GM13976 (cell line): ENCODE data around the gene PBX1.

ENCODE experiments used
- DNase-seq: peaks from one replicate; pipeline ENCODE4 v3.0.0; 2012; ENCODE audit warnings: low spot score
- in situ Hi-C: fragments of 300-500 bp; cut with MboI; formaldehyde crosslinking; loops from one replicate; pipeline ENCODE4 v1.12.0; 2022; ENCODE audit warnings: low sequenced_read_pairs, mixed read lengths, inconsistent platforms; ENCODE audit not compliant: unreplicated experiment
- TF ChIP-seq, protein P1 (sequence below): IDR thresholded peaks from 2 replicates; pipeline ENCODE4 v1.5.1; 2012; ENCODE audit warnings: borderline replicate concordance, mild to moderate bottlenecking; ENCODE audit not compliant: insufficient read depth; ENCODE audit errors: extremely low read depth, missing control alignments, control extremely low read depth

PBX1 gene

DNA sequence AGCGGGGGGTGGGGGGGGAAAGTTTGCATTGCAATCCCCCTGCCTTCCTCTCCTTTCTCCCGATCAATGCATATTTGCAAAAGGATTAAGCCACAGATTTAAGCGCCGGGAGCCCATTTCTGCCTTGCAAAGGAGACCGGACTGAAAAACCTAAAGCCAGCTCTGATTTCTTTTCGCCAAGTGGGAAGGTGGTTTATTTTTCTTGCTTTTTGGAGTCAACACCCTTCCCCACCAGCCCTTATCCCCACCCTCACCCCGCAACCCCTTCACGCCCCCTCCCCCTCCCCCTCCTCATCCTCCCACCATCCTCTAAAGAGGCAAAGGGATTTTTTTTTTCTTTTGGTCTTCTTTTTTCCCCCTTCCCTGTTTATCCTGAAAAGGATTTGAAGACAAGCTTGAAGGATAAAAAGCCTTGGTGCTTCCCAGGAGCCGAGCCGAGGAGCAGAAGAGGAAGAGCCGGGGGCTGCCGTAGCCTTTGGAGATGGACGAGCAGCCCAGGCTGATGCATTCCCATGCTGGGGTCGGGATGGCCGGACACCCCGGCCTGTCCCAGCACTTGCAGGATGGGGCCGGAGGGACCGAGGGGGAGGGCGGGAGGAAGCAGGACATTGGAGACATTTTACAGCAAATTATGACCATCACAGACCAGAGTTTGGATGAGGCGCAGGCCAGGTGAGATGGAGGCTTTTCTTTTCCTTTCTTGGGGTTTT is 513 bp downstream of the PBX1 start:
- no peak for DNase-seq
- in situ Hi-C loops: no loop called here
- TF ChIP-seq, protein P1, sequence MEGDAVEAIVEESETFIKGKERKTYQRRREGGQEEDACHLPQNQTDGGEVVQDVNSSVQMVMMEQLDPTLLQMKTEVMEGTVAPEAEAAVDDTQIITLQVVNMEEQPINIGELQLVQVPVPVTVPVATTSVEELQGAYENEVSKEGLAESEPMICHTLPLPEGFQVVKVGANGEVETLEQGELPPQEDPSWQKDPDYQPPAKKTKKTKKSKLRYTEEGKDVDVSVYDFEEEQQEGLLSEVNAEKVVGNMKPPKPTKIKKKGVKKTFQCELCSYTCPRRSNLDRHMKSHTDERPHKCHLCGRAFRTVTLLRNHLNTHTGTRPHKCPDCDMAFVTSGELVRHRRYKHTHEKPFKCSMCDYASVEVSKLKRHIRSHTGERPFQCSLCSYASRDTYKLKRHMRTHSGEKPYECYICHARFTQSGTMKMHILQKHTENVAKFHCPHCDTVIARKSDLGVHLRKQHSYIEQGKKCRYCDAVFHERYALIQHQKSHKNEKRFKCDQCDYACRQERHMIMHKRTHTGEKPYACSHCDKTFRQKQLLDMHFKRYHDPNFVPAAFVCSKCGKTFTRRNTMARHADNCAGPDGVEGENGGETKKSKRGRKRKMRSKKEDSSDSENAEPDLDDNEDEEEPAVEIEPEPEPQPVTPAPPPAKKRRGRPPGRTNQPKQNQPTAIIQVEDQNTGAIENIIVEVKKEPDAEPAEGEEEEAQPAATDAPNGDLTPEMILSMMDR: no peak

DNA sequence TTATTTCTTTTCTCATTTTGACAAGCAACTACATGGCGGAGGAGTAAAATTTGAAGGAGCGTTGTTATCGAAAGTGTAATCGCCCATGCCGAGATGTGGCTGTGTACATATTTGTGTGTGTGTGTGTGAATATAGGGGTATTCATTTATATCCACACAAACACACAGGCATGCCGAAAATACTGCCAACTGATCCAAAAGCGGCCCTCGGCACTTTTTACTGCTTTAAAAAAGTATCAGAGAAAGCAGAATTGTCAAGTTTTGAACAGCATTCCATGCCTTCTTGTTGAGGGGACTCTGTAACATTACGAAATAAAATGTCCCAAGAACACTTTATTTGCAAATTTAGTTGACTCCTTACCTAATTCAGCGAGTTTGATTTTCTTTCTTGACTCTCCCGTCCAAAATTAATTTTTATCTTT is 1.1 kb downstream of the PBX1 start:
- in situ Hi-C loops: no loop called here
- TF ChIP-seq, protein P1: no peak
- DNase-seq: no peak

- no peak for DNase-seq
- in situ Hi-C loops: no loop called here
- TF ChIP-seq, protein P1: no peak
Observed at GRCh38 chr1:164560556-164560955, 1.6 kb downstream of the PBX1 start.

DNA sequence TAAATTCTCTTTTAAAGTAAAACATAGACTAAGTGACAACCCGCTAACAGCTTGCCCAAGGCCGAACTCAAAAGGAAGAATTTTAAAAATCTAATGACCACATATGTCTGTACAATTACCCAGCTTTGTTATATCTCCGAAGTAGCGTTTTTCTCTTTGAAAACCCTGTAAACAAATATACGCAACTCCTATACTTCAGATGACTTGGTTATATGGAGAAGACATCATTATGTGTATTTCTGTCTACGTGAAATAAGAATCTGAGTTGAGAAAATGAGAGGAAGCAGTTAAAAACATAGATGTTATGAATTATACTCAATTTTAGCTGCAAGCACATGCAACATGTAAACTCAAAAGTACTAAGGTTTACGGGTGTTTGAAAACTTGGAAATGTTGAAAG is 2.0 kb downstream of the PBX1 start:
- no peak for DNase-seq
- in situ Hi-C loops: no loop called here
- TF ChIP-seq, protein P1: no peak

DNA sequence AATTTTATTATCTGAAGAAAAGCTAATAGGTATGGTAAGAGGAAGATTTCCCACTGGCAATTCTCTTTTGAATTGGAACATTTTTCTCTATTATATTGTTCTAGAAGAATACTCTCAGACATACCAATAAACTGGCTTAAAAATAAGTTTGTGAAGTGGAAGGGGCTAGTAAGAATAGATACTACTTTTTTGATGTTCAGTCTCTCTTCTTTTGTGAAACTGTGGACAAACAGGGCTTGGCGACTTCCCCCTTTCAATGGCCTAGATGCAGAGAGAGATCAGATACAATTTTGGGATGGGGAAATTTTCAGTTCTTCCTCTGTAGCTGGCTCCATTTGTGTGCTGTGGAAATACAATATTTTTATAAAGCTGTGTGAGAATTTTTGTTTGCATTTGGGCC is 2.5 kb downstream of the PBX1 start:
- in situ Hi-C loops: no loop called here
- TF ChIP-seq, protein P1: no peak
- DNase-seq: no peak

- in situ Hi-C loops: no loop called here
- TF ChIP-seq, protein P1: no peak
- no peak for DNase-seq
Observed at GRCh38 chr1:164562061-164562460, 3.1 kb downstream of the PBX1 start.
